ENCODE results near the gene RLIM. TPM values are rescaled to one million over a fixed set of nuclear protein-coding genes. Genes with fewer than 3 reads are reported as not detected.

The RLIM gene, protein sequence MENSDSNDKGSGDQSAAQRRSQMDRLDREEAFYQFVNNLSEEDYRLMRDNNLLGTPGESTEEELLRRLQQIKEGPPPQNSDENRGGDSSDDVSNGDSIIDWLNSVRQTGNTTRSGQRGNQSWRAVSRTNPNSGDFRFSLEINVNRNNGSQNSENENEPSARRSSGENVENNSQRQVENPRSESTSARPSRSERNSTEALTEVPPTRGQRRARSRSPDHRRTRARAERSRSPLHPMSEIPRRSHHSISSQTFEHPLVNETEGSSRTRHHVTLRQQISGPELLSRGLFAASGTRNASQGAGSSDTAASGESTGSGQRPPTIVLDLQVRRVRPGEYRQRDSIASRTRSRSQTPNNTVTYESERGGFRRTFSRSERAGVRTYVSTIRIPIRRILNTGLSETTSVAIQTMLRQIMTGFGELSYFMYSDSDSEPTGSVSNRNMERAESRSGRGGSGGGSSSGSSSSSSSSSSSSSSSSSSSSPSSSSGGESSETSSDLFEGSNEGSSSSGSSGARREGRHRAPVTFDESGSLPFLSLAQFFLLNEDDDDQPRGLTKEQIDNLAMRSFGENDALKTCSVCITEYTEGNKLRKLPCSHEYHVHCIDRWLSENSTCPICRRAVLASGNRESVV
- total RNA-seq (40.8 and 43.1 TPM in 2 replicates), polyA plus RNA-seq (4.6 and 13.5 TPM in 2 replicates), polyA minus RNA-seq (15.3 and 24.0 TPM in 2 replicates)
- total RNA-seq (2013): 36.3 TPM

DNA sequence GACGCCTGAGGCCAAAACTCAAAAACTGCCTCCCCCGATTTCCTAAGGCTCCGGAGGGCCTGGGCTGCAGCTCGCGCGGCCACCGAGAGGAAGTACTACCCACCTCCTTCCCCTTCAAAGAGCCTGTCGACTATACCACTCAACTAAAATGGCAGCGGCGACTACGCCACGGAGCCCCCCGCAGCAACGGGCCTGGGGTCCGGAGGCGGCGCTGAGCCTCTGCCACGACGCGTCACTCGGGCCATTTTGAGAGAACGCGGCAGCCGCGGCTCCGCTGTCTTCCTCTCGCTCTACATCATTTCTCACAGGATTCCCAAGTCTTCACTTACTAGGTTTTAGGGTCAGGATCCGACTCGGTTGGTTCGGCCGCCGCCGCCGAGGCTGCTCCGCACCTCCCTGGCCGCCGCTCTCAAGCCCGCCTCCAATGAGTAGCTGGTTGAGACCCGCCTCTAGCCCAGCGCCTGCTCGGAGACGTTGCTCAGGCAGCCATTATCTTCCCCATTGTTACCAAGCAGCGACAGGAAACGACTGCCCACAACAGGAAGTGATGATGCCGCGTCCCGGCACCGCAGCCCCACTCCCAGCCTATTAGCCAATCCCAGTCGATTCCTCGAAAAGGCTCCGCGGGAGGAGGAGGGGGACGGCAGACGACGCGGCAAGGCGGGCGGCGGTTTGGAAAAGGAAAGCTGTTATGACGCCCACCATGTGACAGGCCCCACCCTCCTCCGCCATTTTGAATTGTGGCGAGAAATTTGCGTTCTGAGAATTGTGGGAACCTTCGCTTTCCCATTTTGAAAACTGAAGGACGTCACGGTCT lies at the start of gene RLIM:
RLIM (minus strand) TSS at position 532 of the 817 bp plus-strand sequence. CDS start 18,647 bp downstream, outside the sequence.
- Mint-ChIP-seq H3K27me3 (no peaks in the 10 kb centered on the region), H3K4me1 (peaks cover 23% of the 10 kb centered on the region), H3K27ac (peak within 1 kb of the TSS; percentile 100), H3K4me3 (peak within 1 kb of the TSS; percentile 99), H3K9me3 (ENCODE audit: insufficient read depth) (no peaks in the 10 kb centered on the region)
- Histone ChIP-seq H3K27ac (ENCODE audit: low read length in 2 of 2) (peak within 1 kb of the TSS; percentile 98 to 99), H3K4me1 (ENCODE audit: control insufficient read depth in 2 of 2, insufficient read depth in 2 of 2, low read length in 2 of 2) (peaks cover 0 to 14% of the 10 kb centered on the region in 2 donors), H3K27me3 (replicated peaks in 1 of 4; ENCODE audit: control extremely low read depth in 1 of 4, control insufficient read depth in 3 of 4, insufficient read depth in 4 of 4, low read length in 3 of 4) (no peaks in the 10 kb centered on the region), H2AFZ (ENCODE audit: insufficient read depth, low read depth, low read length, poor library complexity, severe bottlenecking) (peak within 1 kb of the TSS; percentile 70), H3K9me3 (ENCODE audit: control extremely low read depth in 1 of 3, control insufficient read depth in 2 of 3, insufficient read depth in 1 of 3, low read length in 2 of 3) (no peaks in the 10 kb centered on the region), H3K9ac (ENCODE audit: low read length) (peak within 1 kb of the TSS; percentile 80), H3K36me3 (replicated peaks in 1 of 2; ENCODE audit: control extremely low read depth in 1 of 2, control insufficient read depth in 1 of 2, extremely low read depth in 1 of 2, insufficient read depth in 2 of 2, low read length in 1 of 2) (no peaks in the 10 kb centered on the region), H3K4me2 (replicated peaks; ENCODE audit: low read depth, low read length, poor library complexity, severe bottlenecking) (peak within 1 kb of the TSS; percentile 75), H3K79me2 (ENCODE audit: control insufficient read depth, insufficient read depth, low read length) (peaks cover 32% of the 10 kb centered on the region), H3K4me3 (ENCODE audit: control extremely low read depth in 1 of 5, extremely low read depth in 1 of 5, insufficient read depth in 1 of 5, low read depth in 2 of 5, low read length in 4 of 5) (peak within 1 kb of the TSS; percentile 67 to 94 (median 75)), H4K20me1 (ENCODE audit: control insufficient read depth, insufficient read depth, low read length, poor library complexity, severe bottlenecking) (no peaks in the 10 kb centered on the region)
- 0% methylated on average over 25 of the region's 66 CpGs for WGBS (ENCODE audit: insufficient coverage)
- intact Hi-C loops (cut with micrococcal nuclease): loop anchor here (1.0 to 10.0 kb wide), 8 partner anchors 80 to 1813 kb away; partner anchors contain the start of genes ABCB7, CHIC1, MAGEE1 and NEXMIF
- peak; percentile 94 for DNase-seq
- ATAC-seq (ENCODE audit: low read depth): peak; percentile 85
- no peak for TF ChIP-seq EZH2 (IDR thresholded peaks at IDR 0.05; ENCODE audit: borderline replicate concordance, insufficient read depth, low read depth, low read length, poor library complexity, severe bottlenecking)
- TF ChIP-seq, protein P1, sequence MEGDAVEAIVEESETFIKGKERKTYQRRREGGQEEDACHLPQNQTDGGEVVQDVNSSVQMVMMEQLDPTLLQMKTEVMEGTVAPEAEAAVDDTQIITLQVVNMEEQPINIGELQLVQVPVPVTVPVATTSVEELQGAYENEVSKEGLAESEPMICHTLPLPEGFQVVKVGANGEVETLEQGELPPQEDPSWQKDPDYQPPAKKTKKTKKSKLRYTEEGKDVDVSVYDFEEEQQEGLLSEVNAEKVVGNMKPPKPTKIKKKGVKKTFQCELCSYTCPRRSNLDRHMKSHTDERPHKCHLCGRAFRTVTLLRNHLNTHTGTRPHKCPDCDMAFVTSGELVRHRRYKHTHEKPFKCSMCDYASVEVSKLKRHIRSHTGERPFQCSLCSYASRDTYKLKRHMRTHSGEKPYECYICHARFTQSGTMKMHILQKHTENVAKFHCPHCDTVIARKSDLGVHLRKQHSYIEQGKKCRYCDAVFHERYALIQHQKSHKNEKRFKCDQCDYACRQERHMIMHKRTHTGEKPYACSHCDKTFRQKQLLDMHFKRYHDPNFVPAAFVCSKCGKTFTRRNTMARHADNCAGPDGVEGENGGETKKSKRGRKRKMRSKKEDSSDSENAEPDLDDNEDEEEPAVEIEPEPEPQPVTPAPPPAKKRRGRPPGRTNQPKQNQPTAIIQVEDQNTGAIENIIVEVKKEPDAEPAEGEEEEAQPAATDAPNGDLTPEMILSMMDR (IDR thresholded peaks at IDR 0.05): no peak
- ChIA-PET CTCF (interaction anchor here (0.7 kb wide), 1 partner anchor 129 kb away, joined by 4 read pairs; no protein-coding TSS in a partner anchor), POLR2A (interaction anchor here (0.9 to 1.1 kb wide), 2 partner anchors 310 to 322 kb away, joined by 3 read pairs; no protein-coding TSS in a partner anchor)

Data from B cell (primary cell).